H9 (cell line): Measurements from ENCODE around the gene FBXO24. TPM values are rescaled to one million over a fixed set of nuclear protein-coding genes. Genes with fewer than 3 reads are reported as not detected.
A peak's percentile ranks its signal among the peaks of the same experiment; 100 is the strongest.

Source experiments
- DNase-seq: peaks from one replicate; pipeline ENCODE4 v3.0.0-alpha.2; 2017
- H2AFZ ChIP-seq: one replicate; pipeline ENCODE4 v1.6.1; 2013; ENCODE audit warnings: mild to moderate bottlenecking, low read length, control low read depth, moderate library complexity
- H2AK5ac ChIP-seq: 2 replicates; pipeline ENCODE4 v1.6.1; 2013; ENCODE audit warnings: low read length, control low read depth, mixed read lengths; ENCODE audit not compliant: insufficient read length
- H2BK120ac ChIP-seq: one replicate; pipeline ENCODE4 v1.6.1; 2013; ENCODE audit warnings: low read depth, mild to moderate bottlenecking, low read length, control low read depth, inconsistent platforms; ENCODE audit not compliant: poor library complexity, severe bottlenecking
- H2BK12ac ChIP-seq: 2 replicates; pipeline ENCODE4 v1.6.1; 2013; ENCODE audit warnings: low read length, control low read depth, mixed read lengths, low read depth; ENCODE audit not compliant: insufficient read length
- H2BK15ac ChIP-seq: 2 replicates; pipeline ENCODE4 v1.6.1; 2013; ENCODE audit warnings: low read depth, low read length, control low read depth
- H2BK20ac ChIP-seq: one replicate; pipeline ENCODE4 v1.6.1; 2013; ENCODE audit warnings: low read depth, mild to moderate bottlenecking, low read length, control low read depth, inconsistent platforms; ENCODE audit not compliant: poor library complexity, severe bottlenecking
- H2BK5ac ChIP-seq: 2 replicates; pipeline ENCODE4 v1.6.1; 2013; ENCODE audit warnings: low read length, control low read depth, mixed read lengths; ENCODE audit not compliant: insufficient read length
- H3K14ac ChIP-seq: 2 replicates; pipeline ENCODE4 v1.6.1; 2013; ENCODE audit warnings: low read length, control low read depth; ENCODE audit not compliant: insufficient read depth
- H3K18ac ChIP-seq: 2 replicates; pipeline ENCODE4 v1.6.1; 2013; ENCODE audit warnings: low read depth, mild to moderate bottlenecking, mixed read lengths, low read length, control low read depth; ENCODE audit not compliant: insufficient read length
- H3K23ac ChIP-seq: 2 replicates; pipeline ENCODE4 v1.6.1; 2013; ENCODE audit warnings: low read length, control low read depth, mixed read lengths, low read depth; ENCODE audit not compliant: insufficient read length
- H3K23me2 ChIP-seq: 2 replicates; pipeline ENCODE4 v1.6.1; 2013; ENCODE audit warnings: low read depth, mild to moderate bottlenecking, mixed read lengths, low read length, control low read depth; ENCODE audit not compliant: insufficient read length, poor library complexity, severe bottlenecking
- H3K27ac ChIP-seq: 2 replicates; pipeline ENCODE4 v1.5.1; 2013; ENCODE audit warnings: low read length, control low read depth, mixed read lengths, low read depth; ENCODE audit not compliant: insufficient read length
- H3K27me3 ChIP-seq: 2 replicates; pipeline ENCODE4 v1.6.1; 2013; ENCODE audit warnings: low read length, control low read depth, inconsistent platforms; ENCODE audit not compliant: insufficient read depth
- H3K4ac ChIP-seq: 2 replicates; pipeline ENCODE4 v1.6.1; 2013; ENCODE audit warnings: low read depth, mild to moderate bottlenecking, control low read depth, inconsistent platforms, low read length, moderate library complexity
- H3K4me1 ChIP-seq: 2 replicates; pipeline ENCODE4 v1.6.1; 2013; ENCODE audit warnings: low read length, control low read depth, inconsistent platforms; ENCODE audit not compliant: insufficient read depth
- H3K4me2 ChIP-seq: 2 replicates; pipeline ENCODE4 v1.6.1; 2013; ENCODE audit warnings: low read length, control low read depth, mixed read lengths; ENCODE audit not compliant: insufficient read length, insufficient read depth
- H3K56ac ChIP-seq: 2 replicates; pipeline ENCODE4 v1.6.1; 2013; ENCODE audit warnings: low read depth, mild to moderate bottlenecking, mixed read lengths, low read length, control low read depth; ENCODE audit not compliant: insufficient read length
- H3K79me1 ChIP-seq: 2 replicates; pipeline ENCODE4 v1.6.1; 2013; ENCODE audit warnings: low read depth, mild to moderate bottlenecking, moderate library complexity, low read length, control low read depth, inconsistent platforms; ENCODE audit not compliant: insufficient read depth, poor library complexity, severe bottlenecking
- H3K79me2 ChIP-seq: 2 replicates; pipeline ENCODE4 v1.6.1; 2013; ENCODE audit warnings: low read length, control low read depth, inconsistent platforms; ENCODE audit not compliant: insufficient read depth
- H3K9ac ChIP-seq: 2 replicates; pipeline ENCODE4 v1.6.1; 2013; ENCODE audit warnings: low read length, control low read depth, mixed read lengths; ENCODE audit not compliant: insufficient read length; ENCODE audit errors: extremely low read depth
- H3K9me3 ChIP-seq: one replicate; pipeline ENCODE4 v1.6.1; 2013; ENCODE audit warnings: low read depth, low read length, inconsistent platforms; ENCODE audit not compliant: control insufficient read depth
- H3T11ph ChIP-seq: one replicate; pipeline ENCODE4 v1.6.1; 2013; ENCODE audit warnings: mild to moderate bottlenecking, low read length, control low read depth, inconsistent platforms
- H4K20me1 ChIP-seq: one replicate; pipeline ENCODE4 v1.6.1; 2013; ENCODE audit not compliant: control insufficient read depth, insufficient read length, insufficient read depth
- H4K5ac ChIP-seq: 2 replicates; pipeline ENCODE4 v1.6.1; 2013; ENCODE audit warnings: low read depth, mild to moderate bottlenecking, mixed read lengths, low read length, control low read depth; ENCODE audit not compliant: insufficient read length
- H4K8ac ChIP-seq: replicated peaks from 2 replicates; pipeline ENCODE4 v1.6.1; 2013; ENCODE audit warnings: low read length, control low read depth, mixed read lengths, low read depth; ENCODE audit not compliant: insufficient read length
- H4K91ac ChIP-seq: 2 replicates; pipeline ENCODE4 v1.6.1; 2013; ENCODE audit warnings: low read depth, mild to moderate bottlenecking, moderate library complexity, mixed read lengths, low read length, control low read depth; ENCODE audit not compliant: insufficient read length
- H3K27ac Mint-ChIP-seq, 3 experiments: 2 replicates in 2 of 3; 3 replicates in 1 of 3; pipeline ENCODE4 v1.8.0; 2020 to 2021; ENCODE audit warnings: mixed read lengths in 3 of 3, mild to moderate bottlenecking in 1 of 3, moderate library complexity in 1 of 3
- H3K27me3 Mint-ChIP-seq: 2 replicates; pipeline ENCODE4 v1.8.0; 2021; ENCODE audit warnings: low read depth, mild to moderate bottlenecking, moderate library complexity, mixed read lengths
- H3K36me3 Mint-ChIP-seq, 3 experiments: 2 replicates in 2 of 3; 3 replicates in 1 of 3; pipeline ENCODE4 v1.8.0; 2020 to 2021; ENCODE audit warnings: low read depth in 3 of 3, mixed read lengths in 3 of 3; ENCODE audit not compliant: insufficient read depth in 1 of 3
- H3K4me1 Mint-ChIP-seq, 2 experiments: 2 replicates each; pipeline ENCODE4 v1.8.0; 2020; ENCODE audit warnings: mixed read lengths in 2 of 2
- H3K4me3 Mint-ChIP-seq, 2 experiments: 2 replicates in 1 of 2; 3 replicates in 1 of 2; pipeline ENCODE4 v1.8.0; 2020 to 2021; ENCODE audit warnings: mild to moderate bottlenecking in 2 of 2, mixed read lengths in 2 of 2, moderate library complexity in 1 of 2
- H3K9me3 Mint-ChIP-seq, 2 experiments: 2 replicates in 1 of 2; 3 replicates in 1 of 2; pipeline ENCODE4 v1.8.0; 2020; ENCODE audit warnings: mild to moderate bottlenecking in 2 of 2, mixed read lengths in 2 of 2, moderate library complexity in 1 of 2
- WGBS: extraction: QIAGEN DNeasy Blood & Tissue Kit; methylation state at CpG from one replicate; pipeline ENCODE4 v1.1.7; 2013; ENCODE audit warnings: missing lambda C conversion rate, low lambda C conversion rate, mixed read lengths; ENCODE audit not compliant: insufficient read length; ENCODE audit errors: extremely low coverage; 5-methylcytosine and 5-hydroxymethylcytosine counted together
- total RNA-seq: library from RNA; stranded (reverse); gene quantifications from 2 replicates; pipeline ENCODE4 v1.2.1, GENCODE V29; 2021
- TF ChIP-seq, protein P1 (sequence below): fragments of 200-600 bp; sonication (generic); conservative IDR thresholded peaks from 3 replicates; pipeline ENCODE4 v1.8.0; 2021; ENCODE audit warnings: antibody characterized with exemption, mild to moderate bottlenecking

FBXO24 gene
- total RNA-seq, 1 experiment from 2014 or later = 0.85 TPM

DNA sequence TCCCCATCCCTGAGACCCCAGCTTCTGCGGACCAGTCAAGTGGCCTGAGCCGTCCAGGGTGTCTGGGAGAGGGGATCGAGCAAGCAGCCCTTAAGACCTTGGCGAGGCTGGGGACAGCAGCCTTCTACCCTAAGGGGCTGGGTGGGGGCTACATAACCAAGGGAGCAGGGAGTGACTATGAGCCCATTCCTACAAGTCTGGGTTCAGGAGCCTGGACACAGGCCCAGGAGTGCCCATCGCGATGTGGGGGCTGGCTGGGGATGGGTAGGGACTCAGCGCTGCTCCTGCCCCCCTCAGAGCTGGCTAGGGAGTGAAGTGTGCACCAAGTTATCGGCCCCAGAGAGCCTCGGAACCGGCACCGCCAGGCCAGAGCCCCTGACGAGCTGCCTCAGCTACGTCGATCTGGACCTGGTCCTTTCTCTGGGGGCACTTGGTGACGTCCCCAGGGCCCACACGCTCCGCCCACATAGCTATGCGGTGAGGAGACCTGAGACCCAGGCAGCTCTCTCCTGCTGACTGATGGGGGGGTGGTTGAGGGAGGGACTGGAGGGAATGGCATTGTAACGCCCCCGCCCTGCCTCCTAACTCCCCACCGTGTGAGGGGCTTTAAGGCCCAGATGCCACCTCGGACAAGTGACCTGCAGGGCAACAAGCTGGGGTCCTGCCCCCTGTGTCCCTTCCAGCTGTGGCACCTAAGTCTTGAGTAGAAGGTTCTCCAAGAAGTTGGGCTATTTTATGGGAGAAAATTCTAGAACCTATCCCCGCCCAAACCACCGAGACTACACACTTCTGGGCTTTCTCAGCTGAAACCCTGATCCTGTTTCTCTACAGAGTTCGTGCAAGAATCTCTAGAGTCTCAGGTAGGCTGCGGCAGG is 14.9 kb upstream of the FBXO24 start:
- Mint-ChIP-seq H3K4me1 (peaks cover 29 to 31% of the 10 kb centered on the region in 2 experiments), H3K9me3 (peaks cover 0 to 2% of the 10 kb centered on the region in 2 experiments; a peak in 1 of 5 replicates), H3K27ac (peak overlapping the region; percentile 77 to 93 (median 91); a peak in 4 of 7 replicates), H3K27me3 (peaks cover 5% of the 10 kb centered on the region), H3K36me3 (peaks cover 2 to 10% (median 8%) of the 10 kb centered on the region in 3 experiments; a peak in 4 of 7 replicates), H3K4me3 (peak overlapping the region; percentile 41 to 63; a peak in 3 of 5 replicates)
- Histone ChIP-seq H2AFZ (no peak overlapping the region), H3K9ac (no peak overlapping the region), H3T11ph (no peak overlapping the region), H3K23me2 (peaks cover 9% of the 10 kb centered on the region), H4K5ac (no peak overlapping the region), H3K14ac (no peak overlapping the region; the same call in 1 of the 2 replicates), H4K8ac (no peak overlapping the region), H4K20me1 (no peaks in the 10 kb centered on the region), H3K9me3 (no peaks in the 10 kb centered on the region), H3K4me1 (peaks cover 9% of the 10 kb centered on the region; the same call in 1 of the 2 replicates), H2AK5ac (no peak overlapping the region), H4K91ac (no peak overlapping the region), H3K27me3 (no peaks in the 10 kb centered on the region), H2BK15ac (no peak overlapping the region), H3K4ac (no peak overlapping the region), H3K79me1 (no peaks in the 10 kb centered on the region), H3K23ac (no peak overlapping the region), H2BK20ac (no peak overlapping the region), H3K79me2 (no peaks in the 10 kb centered on the region), H3K4me2 (no peak overlapping the region), H2BK12ac (no peak overlapping the region), H3K18ac (no peak overlapping the region), H3K27ac (no peak overlapping the region), H2BK5ac (no peak overlapping the region), H2BK120ac (no peak overlapping the region), H3K56ac (no peak overlapping the region)
- peak; percentile 79 for DNase-seq
- TF ChIP-seq, protein P1, sequence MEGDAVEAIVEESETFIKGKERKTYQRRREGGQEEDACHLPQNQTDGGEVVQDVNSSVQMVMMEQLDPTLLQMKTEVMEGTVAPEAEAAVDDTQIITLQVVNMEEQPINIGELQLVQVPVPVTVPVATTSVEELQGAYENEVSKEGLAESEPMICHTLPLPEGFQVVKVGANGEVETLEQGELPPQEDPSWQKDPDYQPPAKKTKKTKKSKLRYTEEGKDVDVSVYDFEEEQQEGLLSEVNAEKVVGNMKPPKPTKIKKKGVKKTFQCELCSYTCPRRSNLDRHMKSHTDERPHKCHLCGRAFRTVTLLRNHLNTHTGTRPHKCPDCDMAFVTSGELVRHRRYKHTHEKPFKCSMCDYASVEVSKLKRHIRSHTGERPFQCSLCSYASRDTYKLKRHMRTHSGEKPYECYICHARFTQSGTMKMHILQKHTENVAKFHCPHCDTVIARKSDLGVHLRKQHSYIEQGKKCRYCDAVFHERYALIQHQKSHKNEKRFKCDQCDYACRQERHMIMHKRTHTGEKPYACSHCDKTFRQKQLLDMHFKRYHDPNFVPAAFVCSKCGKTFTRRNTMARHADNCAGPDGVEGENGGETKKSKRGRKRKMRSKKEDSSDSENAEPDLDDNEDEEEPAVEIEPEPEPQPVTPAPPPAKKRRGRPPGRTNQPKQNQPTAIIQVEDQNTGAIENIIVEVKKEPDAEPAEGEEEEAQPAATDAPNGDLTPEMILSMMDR = no peak
- WGBS = no CpG with 5 or more reads among the region's 26 CpGs
